HUES48 (cell line): Measurements from ENCODE around the gene ROCK1.

Source experiments
- H3K27ac ChIP-seq: one replicate; pipeline ENCODE4 v1.7.0; 2013; ENCODE audit warnings: low read depth, low read length, inconsistent platforms
- H3K27me3 ChIP-seq: 2 replicates; pipeline ENCODE4 v1.6.1; 2013; ENCODE audit warnings: mild to moderate bottlenecking, low read length; ENCODE audit not compliant: control insufficient read depth, insufficient read depth
- H3K36me3 ChIP-seq: 2 replicates; pipeline ENCODE4 v1.6.1; 2013; ENCODE audit warnings: low read length; ENCODE audit not compliant: control insufficient read depth, insufficient read depth
- H3K4me1 ChIP-seq: 2 replicates; pipeline ENCODE4 v1.6.1; 2013; ENCODE audit warnings: mild to moderate bottlenecking, low read length; ENCODE audit not compliant: control insufficient read depth, insufficient read depth
- H3K4me3 ChIP-seq: 2 replicates; pipeline ENCODE4 v1.5.1; 2013; ENCODE audit warnings: mild to moderate bottlenecking, low read depth, low read length
- H3K9ac ChIP-seq: 2 replicates; pipeline ENCODE4 v1.6.1; 2013; ENCODE audit warnings: mild to moderate bottlenecking, low read depth, low read length, moderate library complexity
- H3K9me3 ChIP-seq: 2 replicates; pipeline ENCODE4 v1.6.1; 2013; ENCODE audit warnings: low read length; ENCODE audit not compliant: control insufficient read depth, insufficient read depth

ROCK1 gene

DNA sequence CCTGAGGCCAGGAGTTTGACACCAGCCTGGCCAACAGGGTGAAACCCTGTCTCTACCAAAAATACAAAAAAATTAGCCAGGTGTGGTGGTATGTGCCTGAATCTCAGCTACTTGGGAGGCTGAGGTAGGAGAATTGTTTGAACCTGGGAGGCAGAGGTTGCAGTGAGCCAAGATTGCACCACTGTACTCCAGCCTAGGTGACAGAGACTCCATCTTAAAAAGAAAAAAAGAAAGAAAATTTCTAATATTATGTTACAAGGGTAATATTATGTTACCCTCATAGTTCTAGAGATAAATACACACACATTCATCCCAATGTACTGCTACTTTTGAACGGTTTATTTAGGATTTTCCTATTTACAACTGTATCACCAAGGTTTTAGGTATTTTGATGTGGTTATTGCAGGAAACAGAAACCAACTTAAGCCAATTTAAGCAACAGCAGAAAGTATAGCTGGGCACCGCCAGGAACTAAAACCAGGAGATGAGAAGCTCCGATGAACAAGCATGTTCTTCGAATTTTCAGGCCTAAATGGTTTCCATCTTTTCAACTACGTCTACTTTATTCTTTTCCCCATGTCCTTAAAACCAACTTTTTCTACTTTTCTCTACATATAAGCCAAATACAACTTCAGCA, 11.8 kb upstream of the ROCK1 start:
- H3K27me3 ChIP-seq: no peaks in the 10 kb centered on the region
- no peak overlapping the region for H3K9ac ChIP-seq
- H3K36me3 ChIP-seq: no peaks in the 10 kb centered on the region
- no peak overlapping the region for H3K4me3 ChIP-seq
- no peaks in the 10 kb centered on the region for H3K9me3 ChIP-seq
- H3K27ac ChIP-seq: no peak overlapping the region
- H3K4me1 ChIP-seq: peaks cover under 1% of the 10 kb centered on the region; the same call in 1 of the 2 replicates

DNA sequence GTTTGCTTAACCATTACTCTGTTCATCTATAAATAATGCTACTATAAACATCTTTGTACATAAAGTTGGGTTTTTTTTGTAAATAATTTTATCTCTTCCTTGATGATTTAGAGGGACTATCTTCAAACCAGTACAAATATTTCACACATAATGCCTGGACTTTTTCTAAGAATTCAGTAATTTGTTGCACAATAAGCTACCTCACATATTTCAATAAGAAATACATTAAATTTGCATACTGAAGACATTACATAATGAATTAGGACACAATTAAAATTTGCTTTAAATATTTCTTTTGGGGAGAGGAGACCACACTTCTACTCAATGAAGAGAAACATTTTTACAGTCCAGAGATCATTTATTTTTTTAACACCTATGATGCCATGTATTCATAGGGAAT, 7.2 kb upstream of the ROCK1 start:
- Histone ChIP-seq H3K36me3 (no peaks in the 10 kb centered on the region), H3K27ac (no peak overlapping the region), H3K9ac (no peak overlapping the region), H3K27me3 (no peaks in the 10 kb centered on the region), H3K4me3 (no peak overlapping the region), H3K4me1 (peaks cover 27% of the 10 kb centered on the region), H3K9me3 (no peaks in the 10 kb centered on the region)

DNA sequence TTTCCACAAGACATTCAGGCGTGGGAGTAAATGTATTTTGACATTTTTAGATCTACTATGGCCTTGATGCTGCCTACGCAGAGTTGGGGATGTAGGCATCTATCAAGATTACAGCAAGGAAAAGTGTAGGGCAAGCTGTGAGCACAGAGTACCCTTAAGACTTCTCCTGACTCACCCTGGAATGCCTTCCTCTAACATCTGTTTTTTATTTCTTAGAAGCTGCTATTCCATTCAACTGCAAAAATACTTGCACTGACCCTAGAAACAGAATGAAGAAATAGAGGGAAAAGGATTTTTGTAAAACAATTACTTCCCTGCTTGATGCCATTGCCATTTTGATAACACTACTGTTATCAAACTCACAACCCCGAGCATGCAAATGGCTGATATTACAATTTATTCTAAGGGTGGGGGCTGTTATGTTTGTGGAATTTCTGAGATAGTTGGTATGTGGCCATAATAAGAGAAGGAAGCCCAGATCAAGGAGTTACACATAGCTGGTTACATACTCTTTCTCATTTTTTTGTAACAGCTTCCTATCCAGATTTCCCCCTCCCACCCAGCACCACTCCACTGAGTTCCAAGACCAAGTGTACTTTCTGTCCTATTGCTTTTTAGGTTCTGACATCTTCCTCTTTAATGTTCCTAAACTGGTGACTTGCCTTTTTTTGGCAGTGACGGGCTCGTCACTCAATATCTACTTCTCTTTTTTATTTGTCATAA, 6.0 kb upstream of the ROCK1 start:
- peaks cover 27% of the 10 kb centered on the region for H3K4me1 ChIP-seq
- peak overlapping the region; percentile 31; the same call in 1 of the 2 replicates for H3K4me3 ChIP-seq
- no peak overlapping the region for H3K9ac ChIP-seq
- peaks cover 9% of the 10 kb centered on the region for H3K27me3 ChIP-seq
- H3K36me3 ChIP-seq: no peaks in the 10 kb centered on the region
- H3K27ac ChIP-seq: peak overlapping the region; percentile 53
- no peaks in the 10 kb centered on the region for H3K9me3 ChIP-seq

DNA sequence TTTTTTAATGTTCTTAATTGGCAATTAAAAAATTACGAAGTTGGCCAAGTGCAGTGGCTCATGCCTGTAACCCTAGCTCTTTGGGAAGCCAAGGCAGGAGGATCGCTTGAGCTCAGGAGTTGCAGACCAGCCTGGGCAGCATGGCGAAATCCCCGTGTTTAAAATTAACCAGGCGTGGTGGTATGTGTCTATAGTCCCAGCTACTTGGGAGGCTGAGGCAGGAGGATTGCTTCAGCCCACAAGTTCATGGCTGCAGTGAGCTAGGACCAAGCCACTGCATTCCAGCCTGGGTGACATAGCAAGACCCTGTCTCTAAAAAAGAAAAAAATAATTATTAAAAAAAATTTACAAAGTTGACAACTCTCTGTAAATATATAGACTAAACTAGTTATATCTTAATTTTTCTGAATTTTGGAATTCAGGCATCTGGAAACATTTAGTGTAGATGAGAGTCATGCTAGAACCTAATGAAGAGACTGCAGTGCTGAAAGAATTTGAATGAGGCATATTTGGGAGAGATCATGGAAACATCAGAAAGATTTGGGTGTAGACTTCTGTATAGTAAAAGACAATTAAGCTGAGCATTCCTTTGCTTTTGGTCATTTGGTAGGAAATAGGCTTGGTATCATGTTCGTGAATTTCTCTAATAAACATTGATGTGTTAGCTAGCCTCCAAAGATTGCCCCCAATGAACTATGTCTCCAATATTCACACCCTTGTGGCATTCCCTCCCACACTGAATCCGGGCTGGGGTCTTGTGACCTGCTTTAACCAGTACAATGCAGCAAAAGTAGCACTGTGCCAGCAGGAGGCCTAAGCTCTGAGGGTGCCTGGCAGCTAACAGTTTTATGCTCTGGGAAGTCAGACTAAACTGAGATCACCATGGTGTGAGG, 4.2 kb upstream of the ROCK1 start:
- no peaks in the 10 kb centered on the region for H3K9me3 ChIP-seq
- peaks cover 11% of the 10 kb centered on the region for H3K27me3 ChIP-seq
- H3K4me1 ChIP-seq: peaks cover 27% of the 10 kb centered on the region
- H3K27ac ChIP-seq: no peak overlapping the region
- H3K36me3 ChIP-seq: no peaks in the 10 kb centered on the region
- no peak overlapping the region for H3K4me3 ChIP-seq
- H3K9ac ChIP-seq: no peak overlapping the region

DNA sequence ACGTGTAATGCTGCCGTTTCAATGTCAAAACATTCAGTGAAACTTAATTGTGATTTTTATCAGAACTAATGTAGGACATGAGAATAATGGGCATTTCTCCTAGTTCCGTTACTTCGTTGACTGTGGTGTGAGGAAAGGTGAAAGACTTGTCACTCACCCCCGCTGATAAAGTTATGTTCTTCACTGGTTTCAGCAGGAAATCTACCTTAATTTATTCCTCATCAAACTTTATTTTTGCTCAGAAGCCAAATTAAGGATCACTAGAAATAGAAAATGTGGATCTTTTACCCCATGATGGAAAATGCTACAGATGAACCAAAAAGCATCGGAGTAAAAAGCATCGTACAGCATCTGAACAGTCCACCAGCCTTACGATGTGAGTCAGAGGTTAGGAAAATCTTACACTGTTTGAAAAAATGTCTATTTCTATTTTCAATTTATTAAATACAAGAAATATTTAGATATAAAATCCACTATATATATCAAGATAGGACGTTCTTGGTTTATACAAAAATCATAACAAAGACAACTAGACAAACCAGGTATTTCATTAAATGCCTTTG, 1.0 kb upstream of the ROCK1 start:
- H3K4me3 ChIP-seq: peak overlapping the region; percentile 83
- H3K9me3 ChIP-seq: no peaks in the 10 kb centered on the region
- H3K36me3 ChIP-seq: no peaks in the 10 kb centered on the region
- peaks cover 11% of the 10 kb centered on the region for H3K27me3 ChIP-seq
- H3K9ac ChIP-seq: no peak overlapping the region
- no peak overlapping the region for H3K27ac ChIP-seq
- H3K4me1 ChIP-seq: peaks cover 30% of the 10 kb centered on the region

DNA sequence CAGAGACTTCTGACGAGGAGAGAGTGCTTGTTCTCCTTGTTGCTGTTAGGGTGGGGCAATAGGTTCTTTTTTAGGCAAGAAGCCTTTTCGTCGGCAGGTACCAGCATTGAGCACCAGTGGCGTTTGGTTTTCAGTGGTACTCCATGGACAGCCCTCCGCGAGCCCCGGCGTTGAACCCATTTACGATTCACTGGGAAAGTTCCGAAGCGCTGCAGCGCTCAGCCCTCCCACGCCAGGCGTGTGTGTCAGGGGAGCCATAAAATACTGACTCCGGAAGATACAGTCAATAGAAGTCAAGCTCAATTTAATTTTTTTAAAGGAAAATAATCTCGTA, 494 bp upstream of the ROCK1 start:
- Histone ChIP-seq H3K36me3 (no peaks in the 10 kb centered on the region), H3K4me3 (peak overlapping the region; percentile 83), H3K27ac (peak overlapping the region; percentile 74), H3K4me1 (peaks cover 25% of the 10 kb centered on the region), H3K9me3 (no peaks in the 10 kb centered on the region), H3K9ac (0 out of 2 replicates have a peak overlapping the region, but pooled peaks have one; percentile 13), H3K27me3 (peaks cover 11% of the 10 kb centered on the region)

DNA sequence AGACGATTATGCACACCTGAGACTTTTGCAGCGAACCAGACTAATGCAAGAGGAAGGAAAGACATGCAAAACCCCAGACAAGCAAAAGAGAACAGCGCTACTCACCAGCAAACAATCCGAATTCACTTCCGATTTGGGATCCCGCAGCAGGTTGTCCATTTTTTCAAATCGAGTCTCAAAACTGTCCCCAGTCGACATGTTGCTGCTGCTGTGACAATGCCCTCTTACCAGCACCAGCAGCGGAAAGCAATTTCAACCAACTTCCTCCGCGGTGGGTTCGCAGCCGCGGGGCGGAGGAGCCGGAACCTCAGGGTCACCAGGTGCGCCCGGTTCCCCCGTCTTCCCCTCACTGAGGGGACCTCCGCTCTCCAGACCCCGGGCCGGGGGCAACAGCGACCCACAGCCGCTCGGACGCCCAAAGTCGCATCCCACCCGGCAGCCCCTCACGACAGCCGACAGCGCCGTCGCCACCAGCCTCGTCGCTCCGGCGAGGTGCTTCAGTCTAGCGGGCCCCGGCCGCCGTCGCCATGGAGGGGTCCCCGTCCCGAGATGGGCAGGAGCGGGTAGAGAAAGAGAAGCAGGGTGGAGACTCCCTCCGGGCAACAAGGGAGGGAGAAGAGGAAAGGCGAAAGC, 784 bp downstream of the ROCK1 start:
- H3K9ac ChIP-seq: peak overlapping the region; percentile 79
- no peaks in the 10 kb centered on the region for H3K9me3 ChIP-seq
- no peaks in the 10 kb centered on the region for H3K36me3 ChIP-seq
- peak overlapping the region; percentile 92 for H3K27ac ChIP-seq
- peaks cover 12% of the 10 kb centered on the region; the same call in 1 of the 2 replicates for H3K4me1 ChIP-seq
- peak overlapping the region; percentile 98 for H3K4me3 ChIP-seq
- peaks cover 11% of the 10 kb centered on the region for H3K27me3 ChIP-seq

DNA sequence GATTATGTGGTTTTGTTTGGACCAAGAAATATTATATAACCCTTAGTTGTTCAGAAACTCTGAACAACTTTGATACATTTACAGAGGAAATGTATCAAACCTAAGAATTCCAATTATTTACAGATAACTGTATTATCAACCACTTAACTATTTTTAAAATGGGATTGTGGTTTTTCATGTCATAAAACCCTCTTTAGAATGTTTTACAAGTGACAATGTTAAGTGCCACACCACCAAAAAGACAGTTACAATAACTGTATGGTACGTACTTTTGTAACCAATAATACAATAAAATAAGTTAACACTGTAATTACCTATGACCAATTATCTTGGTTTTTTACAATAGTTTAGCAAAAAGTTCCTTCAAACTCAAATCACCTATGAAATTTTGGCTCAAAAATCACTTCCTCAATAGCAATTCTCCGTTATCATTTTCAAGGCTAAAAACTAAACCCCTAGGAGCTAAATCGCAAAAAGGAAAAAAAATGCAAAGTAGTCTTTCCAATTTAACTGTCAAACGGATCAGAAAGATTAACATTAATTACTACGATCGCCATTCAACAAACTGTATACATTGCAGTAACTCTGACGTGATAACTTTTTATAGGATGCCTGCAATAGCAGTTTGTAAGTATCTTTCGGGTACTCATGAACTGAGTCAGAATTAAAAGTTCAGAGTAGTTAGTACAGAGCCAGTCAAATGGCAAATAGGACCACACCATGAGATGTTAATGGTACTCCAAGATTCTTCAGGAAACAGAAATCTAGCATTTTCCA, 1.5 kb downstream of the ROCK1 start:
- Histone ChIP-seq H3K4me3 (peak overlapping the region; percentile 98), H3K27me3 (peaks cover 11% of the 10 kb centered on the region), H3K4me1 (peaks cover 12% of the 10 kb centered on the region; the same call in 1 of the 2 replicates), H3K9ac (peak overlapping the region; percentile 79), H3K36me3 (no peaks in the 10 kb centered on the region), H3K9me3 (no peaks in the 10 kb centered on the region), H3K27ac (no peak overlapping the region)

DNA sequence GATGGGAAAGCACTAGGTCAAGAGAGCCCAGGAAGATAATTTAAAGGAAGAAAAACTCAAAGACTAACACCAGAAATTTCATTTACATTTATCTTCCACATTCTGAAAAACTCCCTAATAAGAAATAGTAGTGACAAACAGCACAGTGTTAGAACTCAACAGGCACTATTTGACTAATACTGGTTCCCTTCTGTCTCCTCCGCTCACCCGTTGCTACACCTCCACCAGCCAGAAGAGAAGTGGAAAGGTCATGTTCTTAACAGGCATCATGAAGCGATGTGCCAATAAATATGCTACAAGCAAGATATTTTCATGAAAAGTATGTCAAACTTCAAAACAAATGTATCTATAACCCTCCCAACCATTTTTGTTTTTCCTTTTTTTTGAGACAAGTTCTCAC, 5.7 kb downstream of the ROCK1 start:
- Histone ChIP-seq H3K9ac (no peak overlapping the region), H3K4me3 (no peak overlapping the region), H3K27me3 (no peaks in the 10 kb centered on the region), H3K9me3 (no peaks in the 10 kb centered on the region), H3K4me1 (peaks cover 12% of the 10 kb centered on the region; the same call in 1 of the 2 replicates), H3K36me3 (no peaks in the 10 kb centered on the region), H3K27ac (no peak overlapping the region)

DNA sequence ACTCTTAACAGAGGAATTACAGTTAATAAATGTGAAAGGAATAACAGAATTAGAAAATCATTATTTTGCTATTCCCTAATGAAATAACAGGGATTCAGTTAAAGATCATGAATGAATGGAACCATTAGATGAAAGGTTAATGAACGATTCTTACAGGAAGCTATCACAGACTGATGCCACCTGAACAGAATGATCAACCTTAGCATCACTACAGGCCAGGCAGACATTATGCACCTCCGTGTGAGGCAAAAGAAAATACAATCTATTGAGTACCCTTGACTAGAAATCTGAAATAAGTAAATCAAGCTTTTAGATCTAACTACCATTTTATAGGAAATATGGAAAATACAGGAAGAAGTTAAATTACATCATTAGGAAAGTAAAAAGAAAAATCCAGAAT, 10.4 kb downstream of the ROCK1 start:
- no peaks in the 10 kb centered on the region for H3K9me3 ChIP-seq
- no peak overlapping the region for H3K9ac ChIP-seq
- no peak overlapping the region for H3K4me3 ChIP-seq
- H3K4me1 ChIP-seq: peaks cover 3% of the 10 kb centered on the region; the same call in 1 of the 2 replicates
- H3K36me3 ChIP-seq: no peaks in the 10 kb centered on the region
- no peaks in the 10 kb centered on the region for H3K27me3 ChIP-seq
- H3K27ac ChIP-seq: no peak overlapping the region
